ENCODE data around the gene C1orf226.

The C1orf226 gene

GRCh38 chr1:162385702-162386101, 4.2 kb downstream of the C1orf226 start:
- no peak for DNase-seq

- no peak for DNase-seq
Observed at GRCh38 chr1:162386292-162387225, 5.0 kb downstream of the C1orf226 start.

GRCh38 chr1:162387226-162388082, 5.9 kb downstream of the C1orf226 start:
- peak in 1 of 3 experiments; percentile 19 for DNase-seq

- no peak for DNase-seq
Observed at GRCh38 chr1:162388083-162388594, 6.6 kb downstream of the C1orf226 start.

GRCh38 chr1:162388615-162389014, 7.1 kb downstream of the C1orf226 start:
- no peak for DNase-seq

GRCh38 chr1:162389021-162389818, 7.7 kb downstream of the C1orf226 start:
- DNase-seq: peak in 1 of 3 experiments; percentile 15

- peak in 1 of 3 experiments; percentile 15 for DNase-seq
Observed at GRCh38 chr1:162389971-162390370, 8.4 kb downstream of the C1orf226 start.

- DNase-seq: peak in 2 of 3 experiments; percentile 9 to 53
Observed at GRCh38 chr1:162390396-162391185, 9.1 kb downstream of the C1orf226 start.

GRCh38 chr1:162391790-162392563, 10.4 kb downstream of the C1orf226 start:
- peak in 2 of 3 experiments; percentile 68 to 71 for DNase-seq

- DNase-seq: no peak
Observed at GRCh38 chr1:162396201-162396906, 14.8 kb downstream of the C1orf226 start.

GRCh38 chr1:162397039-162397448, 15.5 kb downstream of the C1orf226 start:
- no peak for DNase-seq

- peak in 2 of 3 experiments; percentile 47 to 74 for DNase-seq
Observed at GRCh38 chr1:162397943-162398560, 16.5 kb downstream of the C1orf226 start.

GRCh38 chr1:162398999-162399580, 17.6 kb downstream of the C1orf226 start:
- DNase-seq: peak in 2 of 3 experiments; percentile 41 to 48

GRCh38 chr1:162400790-162401355, 19.3 kb downstream of the C1orf226 start:
- no peak for DNase-seq

GRCh38 chr1:162404550-162405160, 23.1 kb downstream of the C1orf226 start:
- no peak for DNase-seq

- no peak for DNase-seq
Observed at GRCh38 chr1:162405800-162406199, 24.3 kb downstream of the C1orf226 start.

- DNase-seq: no peak
Observed at GRCh38 chr1:162406811-162407210, 25.3 kb downstream of the C1orf226 start.

- no peak for DNase-seq
Observed at GRCh38 chr1:162407539-162407938, 26.0 kb downstream of the C1orf226 start.

All from NCI-H1417 (cell line).